BJ (cell line): Measurements from ENCODE around the gene TMEM235. TPM values are rescaled to one million over a fixed set of nuclear protein-coding genes. Genes with fewer than 3 reads are reported as not detected.

Experiments
- CTCF ChIA-PET: fragments of 350-600 bp; formaldehyde crosslinking; extraction: SDS; loops from one replicate; lab custom pipeline; 2021; ENCODE audit warnings: antibody characterized with exemption, inconsistent platforms; lab: Yijun Ruan, JAX
- POLR2A ChIA-PET: fragments of 300-600 bp; sonication (Branson Sonifier 250); formaldehyde crosslinking; extraction: SDS; loops from one replicate; lab custom pipeline; 2021; ENCODE audit warnings: antibody characterized with exemption; lab: Charles Lee
- DNase-seq: peaks from one replicate; pipeline ENCODE4 v3.0.0-alpha.2; 2011; ENCODE audit warnings: low read depth
- H3K27me3 ChIP-seq: 2 replicates; pipeline ENCODE4 v1.6.0; 2011; ENCODE audit warnings: low read length; ENCODE audit not compliant: control insufficient read depth, insufficient read depth
- H3K36me3 ChIP-seq: 2 replicates; pipeline ENCODE4 v1.5.1; 2011; ENCODE audit warnings: low read length; ENCODE audit not compliant: control insufficient read depth, insufficient read depth
- H3K4me3 ChIP-seq: 2 replicates; pipeline ENCODE4 v1.5.1; 2011; ENCODE audit warnings: low read depth, mild to moderate bottlenecking, control low read depth, low read length
- CTCF ChIP-seq: IDR thresholded peaks from 2 replicates; pipeline ENCODE4 v1.5.1; 2011; ENCODE audit warnings: low read depth, mild to moderate bottlenecking, control low read depth, inconsistent platforms, low read length, moderate library complexity; ENCODE audit not compliant: insufficient read depth
- polyA plus RNA-seq: library from polyadenylated mRNA; depleted of rRNA; stranded (reverse); fragments of >200 nt; gene quantifications from 2 replicates; pipeline ENCODE4 v1.2.3, GENCODE V29; 2011

The TMEM235 gene
- polyA plus RNA-seq, 1 experiment = not detected

- H3K27me3 ChIP-seq = peaks cover 17% of the 10 kb centered on the region
- H3K4me3 ChIP-seq = no peak overlapping the region
- H3K36me3 ChIP-seq = no peaks in the 10 kb centered on the region
- DNase-seq = no peak
- ChIA-PET POLR2A (no interaction called here), CTCF (interaction anchor here (1.2 to 2.3 kb wide), 2 partner anchors 23 to 24 kb away, joined by 3 to 6 read pairs; no protein-coding TSS in a partner anchor)
- no peak for TF ChIP-seq CTCF
These were observed 3.9 kb upstream of the TMEM235 start for GRCh38 chr17:78227455-78227916.

- no peak for DNase-seq
These were observed 3.3 kb upstream of the TMEM235 start for GRCh38 chr17:78228176-78228575.

GRCh38 chr17:78230252-78230962 lies 1.0 kb upstream of the TMEM235 start:
- no peak for DNase-seq
- ChIA-PET POLR2A (no interaction called here), CTCF (no interaction called here)
- no peaks in the 10 kb centered on the region for H3K36me3 ChIP-seq
- no peak for TF ChIP-seq CTCF
- H3K27me3 ChIP-seq = peaks cover 28% of the 10 kb centered on the region
- H3K4me3 ChIP-seq = no peak overlapping the region

More at GRCh38 chr17:78228176-78228575, 3.3 kb upstream of the TMEM235 start:
- Histone ChIP-seq H3K4me3 (no peak overlapping the region), H3K36me3 (no peaks in the 10 kb centered on the region), H3K27me3 (peaks cover 23% of the 10 kb centered on the region)
- no peak for TF ChIP-seq CTCF
- ChIA-PET POLR2A (no interaction called here), CTCF (interaction anchor here (1.2 kb wide), 1 partner anchor 10 kb away, joined by 3 read pairs; no protein-coding TSS in a partner anchor)

GRCh38 chr17:78231991-78232858 lies 794 bp downstream of the TMEM235 start:
- ChIA-PET CTCF (interaction anchor here (1.2 to 1.5 kb wide), 2 partner anchors 14 to 18 kb away, joined by 4 to 5 read pairs; no protein-coding TSS in a partner anchor), POLR2A (no interaction called here)
- H3K36me3 ChIP-seq = no peaks in the 10 kb centered on the region
- DNase-seq = no peak
- TF ChIP-seq CTCF = no peak
- H3K27me3 ChIP-seq = peaks cover 28% of the 10 kb centered on the region
- no peak overlapping the region for H3K4me3 ChIP-seq

- no peak for TF ChIP-seq CTCF
- peaks cover 28% of the 10 kb centered on the region for H3K27me3 ChIP-seq
- no peaks in the 10 kb centered on the region for H3K36me3 ChIP-seq
- H3K4me3 ChIP-seq = no peak overlapping the region
- ChIA-PET CTCF (interaction anchor here (1.2 kb wide), 1 partner anchor 15 kb away, joined by 4 read pairs; no protein-coding TSS in a partner anchor), POLR2A (no interaction called here)
- no peak for DNase-seq
These were observed 1.4 kb downstream of the TMEM235 start for GRCh38 chr17:78232859-78233173.
